Measurements from ENCODE around the gene SPPL2B.

Gene SPPL2B

GRCh38 chr19:2302319-2303210, 25.9 kb upstream of the SPPL2B start:
- no peak for DNase-seq (ENCODE audit: low read depth)

- no peak for DNase-seq (ENCODE audit: low read depth)
Observed at GRCh38 chr19:2303211-2303798, 25.2 kb upstream of the SPPL2B start.

DNA sequence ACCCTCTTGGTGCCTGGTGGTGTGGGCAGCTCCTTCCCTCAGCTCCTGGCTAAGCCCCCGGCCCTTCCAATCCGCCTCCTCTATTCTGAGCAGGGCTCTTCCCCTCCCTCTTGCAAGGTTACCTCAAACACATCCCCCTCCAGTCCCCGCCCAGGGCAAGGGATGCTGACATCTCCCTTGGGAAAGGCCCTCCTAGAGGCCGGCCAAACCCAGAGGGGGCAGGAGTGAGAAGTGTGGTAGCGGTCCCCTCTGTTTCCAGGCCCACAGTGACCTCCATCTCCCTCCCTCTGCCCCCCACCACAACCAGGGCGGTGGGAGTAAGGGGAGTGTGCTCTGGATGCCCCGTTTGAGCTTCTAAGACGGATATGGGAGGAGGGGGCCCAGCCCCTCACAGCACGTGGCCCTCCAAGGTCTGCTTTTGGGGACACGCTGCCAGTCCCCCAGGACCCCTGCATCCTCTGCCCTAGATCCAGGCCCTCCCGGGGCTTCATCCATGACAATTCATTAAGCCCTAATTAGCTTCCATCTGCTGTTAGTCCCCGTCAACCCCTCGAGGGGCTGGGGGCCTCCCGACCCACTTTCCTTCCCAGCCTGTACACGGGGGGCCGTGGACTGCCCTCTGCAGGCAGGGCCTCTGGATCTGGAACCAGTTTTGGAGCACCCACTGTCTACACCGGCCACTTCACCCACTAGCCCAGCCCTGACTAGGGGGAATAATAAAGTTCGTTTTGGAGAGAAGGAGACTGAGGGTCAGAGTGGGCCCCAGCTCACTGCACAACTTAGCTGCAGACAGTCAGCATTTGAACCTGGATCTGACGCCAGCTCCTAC, 22.8 kb upstream of the SPPL2B start:
- DNase-seq (ENCODE audit: low read depth), result no peak

DNA sequence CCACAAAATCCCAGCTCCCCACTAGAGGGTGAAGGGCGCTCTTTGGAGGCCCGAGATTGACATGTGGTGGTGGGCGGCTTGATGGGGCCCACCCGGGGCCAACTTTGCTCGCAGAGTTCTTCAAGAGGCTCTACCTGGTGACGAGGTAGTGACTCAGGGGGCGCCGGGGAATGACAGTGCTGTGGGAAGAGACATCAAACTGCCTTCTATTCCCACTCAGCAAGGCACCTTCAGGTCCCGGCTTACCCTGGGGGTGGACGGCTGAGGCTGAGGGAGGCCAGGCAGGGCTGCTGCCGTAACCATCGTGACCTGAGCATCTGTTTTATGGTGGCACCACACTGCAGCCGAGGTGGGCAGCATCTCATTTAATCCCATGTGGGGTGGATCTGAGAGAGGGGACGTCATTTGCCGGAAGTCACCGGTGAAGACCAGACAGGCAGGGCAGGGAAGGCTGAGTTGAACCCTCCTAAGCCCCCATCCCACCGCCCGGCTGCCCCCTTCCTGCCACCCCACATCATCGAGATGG, 22.1 kb upstream of the SPPL2B start:
- DNase-seq (ENCODE audit: low read depth), result no peak

DNA sequence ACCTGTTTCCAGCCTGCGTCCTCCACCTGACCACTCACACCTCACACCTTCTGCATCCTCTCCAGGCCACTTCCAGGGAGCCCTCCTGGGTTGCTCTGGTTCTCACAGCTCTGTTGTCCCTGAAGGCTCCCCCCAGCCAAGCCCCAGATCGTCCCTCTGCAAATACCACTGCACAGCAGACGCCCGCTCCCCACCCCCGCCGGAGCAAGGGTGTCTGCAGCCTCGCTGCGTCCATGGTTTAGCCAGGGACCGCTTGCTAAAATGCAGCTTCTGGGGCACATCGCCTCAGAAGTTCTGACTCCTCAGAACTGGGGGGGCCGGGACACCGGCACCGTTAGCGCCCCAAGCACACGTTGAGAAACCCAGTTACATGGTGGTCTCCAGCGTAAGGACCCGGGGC, 21.5 kb upstream of the SPPL2B start:
- DNase-seq (ENCODE audit: low read depth), result no peak

GRCh38 chr19:2307518-2308012, 20.9 kb upstream of the SPPL2B start:
- no peak for DNase-seq (ENCODE audit: low read depth)

GRCh38 chr19:2308114-2308556, 20.3 kb upstream of the SPPL2B start, which contains the start of gene LINGO3:
LINGO3 (minus strand) TSS chr19:2308154; CDS start chr19:2291776, 16,378 bp downstream.
- no peak for DNase-seq (ENCODE audit: low read depth)

DNA sequence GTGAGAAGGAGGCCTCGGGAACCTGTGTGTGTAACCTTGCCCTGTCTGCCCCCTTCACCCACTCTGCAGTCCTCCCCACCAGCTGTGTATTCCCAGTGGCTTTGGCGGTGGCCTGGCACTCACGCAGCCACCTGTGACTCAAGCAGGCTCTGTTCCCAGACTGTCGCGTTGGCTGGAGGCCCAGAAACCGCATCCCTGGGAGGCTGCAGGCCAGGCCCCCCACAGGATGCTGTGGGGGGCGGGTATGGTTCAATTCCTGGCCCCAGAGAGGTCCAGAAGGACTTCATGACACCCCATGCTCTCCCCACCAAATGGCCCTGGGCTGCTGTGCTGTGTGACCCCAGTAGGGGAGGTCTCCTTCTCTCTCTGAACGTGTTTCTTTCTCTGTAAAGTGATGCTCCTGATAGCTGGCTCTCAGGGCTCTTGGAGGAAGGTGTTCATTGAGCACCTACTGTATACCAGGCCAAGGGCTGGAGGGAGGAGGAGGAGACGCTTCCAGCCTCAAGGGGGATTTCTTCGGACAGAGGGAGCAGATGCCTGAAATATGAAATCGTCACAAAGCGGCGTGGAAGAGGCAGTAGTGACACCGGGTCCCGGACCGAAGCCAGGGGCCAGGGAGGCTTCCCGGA, 18.6 kb upstream of the SPPL2B start:
- no peak for DNase-seq (ENCODE audit: low read depth)

- no peak for DNase-seq (ENCODE audit: low read depth)
Observed at GRCh38 chr19:2311093-2311492, 17.4 kb upstream of the SPPL2B start.

DNA sequence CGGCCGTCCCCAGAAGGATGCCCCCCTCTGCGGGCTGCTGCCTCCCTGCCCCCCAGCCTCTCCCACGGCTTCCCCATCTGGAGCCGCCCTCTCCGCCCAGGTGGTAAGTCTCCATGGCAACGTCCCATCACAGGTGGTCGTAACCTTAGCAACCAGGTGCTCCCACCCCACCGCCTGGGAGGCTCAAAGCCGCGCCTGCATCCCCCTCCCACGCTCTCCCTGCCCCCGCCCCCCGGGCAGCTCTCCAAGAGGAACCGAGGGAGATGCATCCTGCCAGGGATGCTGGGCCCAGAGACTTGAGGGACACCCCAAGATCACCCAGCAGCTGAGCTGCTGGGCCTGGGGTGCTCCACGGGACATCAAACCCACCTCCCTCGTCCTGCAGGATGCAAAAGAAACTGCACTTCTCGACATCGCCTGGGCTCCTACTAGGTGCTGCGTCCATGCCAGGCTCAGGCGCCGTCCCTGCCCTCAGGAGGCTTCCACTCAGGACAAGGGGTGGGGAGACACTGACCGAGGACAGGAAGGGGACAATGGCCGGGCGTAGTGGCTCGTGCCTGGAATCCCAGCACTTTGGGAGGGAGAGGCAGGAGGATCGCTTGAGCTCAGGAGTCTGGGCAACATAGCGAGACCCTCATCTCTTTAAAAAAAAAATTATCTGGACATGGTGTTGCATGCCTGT, 15.5 kb upstream of the SPPL2B start:
- DNase-seq (ENCODE audit: low read depth), result no peak

GRCh38 chr19:2315121-2315817, 13.2 kb upstream of the SPPL2B start:
- no peak for DNase-seq (ENCODE audit: low read depth)

GRCh38 chr19:2315818-2316353, 12.6 kb upstream of the SPPL2B start:
- no peak for DNase-seq (ENCODE audit: low read depth)

DNA sequence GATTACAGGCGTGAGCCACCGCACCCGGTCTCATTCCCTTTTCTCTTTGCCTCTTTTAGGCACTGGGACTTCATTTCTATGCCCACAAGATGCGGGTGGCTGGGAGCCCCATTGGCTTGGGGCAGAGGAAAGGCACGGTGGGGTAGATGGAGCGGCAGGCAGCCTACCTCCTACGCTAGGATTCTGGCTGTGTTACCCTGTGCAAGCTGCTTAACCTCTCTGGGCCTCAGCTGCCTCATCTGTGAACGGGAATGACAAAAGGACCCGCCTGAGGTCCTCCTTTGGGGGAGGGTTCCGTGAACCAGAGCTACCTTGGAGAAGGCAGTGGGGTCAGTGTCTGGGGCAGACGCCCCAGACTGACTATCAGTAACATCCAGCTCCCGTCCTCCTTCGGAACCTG, 11.2 kb upstream of the SPPL2B start:
- DNase-seq (ENCODE audit: low read depth), result no peak

DNA sequence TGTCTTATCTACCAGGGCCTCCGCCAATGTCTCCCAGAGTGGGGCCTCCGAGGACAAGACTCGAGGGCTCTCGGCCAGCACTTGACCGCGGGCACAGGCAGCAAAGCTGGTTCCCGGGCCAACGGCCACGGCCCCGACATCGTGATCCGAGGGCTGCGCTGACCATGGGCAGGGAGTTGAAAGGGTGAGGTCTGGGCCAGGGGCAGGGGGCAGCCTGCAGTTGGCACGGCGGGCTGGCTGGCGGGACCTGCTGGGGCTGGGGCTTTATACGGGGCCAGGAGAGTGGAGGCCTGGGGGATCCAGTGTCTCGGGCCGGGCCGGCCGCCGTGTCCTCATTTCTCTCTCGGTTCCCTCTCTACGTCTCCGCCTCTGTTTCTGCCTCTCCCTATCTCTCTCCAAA, 10.7 kb upstream of the SPPL2B start:
- no peak for DNase-seq (ENCODE audit: low read depth)

GRCh38 chr19:2318923-2319322, 9.6 kb upstream of the SPPL2B start:
- no peak for DNase-seq (ENCODE audit: low read depth)

- no peak for DNase-seq (ENCODE audit: low read depth)
Observed at GRCh38 chr19:2319551-2319950, 8.9 kb upstream of the SPPL2B start.

GRCh38 chr19:2320049-2320448, 8.4 kb upstream of the SPPL2B start:
- DNase-seq (ENCODE audit: low read depth), result no peak

DNA sequence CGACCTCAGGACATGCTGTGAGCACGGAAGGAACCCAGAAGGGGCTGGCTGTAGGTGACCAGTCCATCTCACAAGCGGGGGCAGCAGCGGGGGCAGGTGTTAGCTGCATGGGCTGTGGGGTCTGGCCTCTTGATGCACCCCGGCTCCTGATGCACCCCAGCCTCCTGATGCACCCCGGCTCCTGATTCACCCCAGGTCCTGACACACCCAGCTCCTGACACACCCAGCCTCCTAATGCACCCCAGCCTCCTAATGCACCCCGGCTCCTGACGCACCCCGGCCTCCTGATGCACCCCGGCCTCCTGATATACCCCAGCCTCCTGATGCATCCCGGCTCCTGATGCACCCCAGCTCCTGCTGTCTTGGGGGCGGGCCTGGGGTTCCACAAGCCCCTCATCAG, 7.5 kb upstream of the SPPL2B start:
- DNase-seq (ENCODE audit: low read depth), result no peak

- no peak for DNase-seq (ENCODE audit: low read depth)
Observed at GRCh38 chr19:2321565-2322283, 6.8 kb upstream of the SPPL2B start.

GRCh38 chr19:2323707-2324106, 4.8 kb upstream of the SPPL2B start:
- no peak for DNase-seq (ENCODE audit: low read depth)

Measured in activated T-cell treated with anti-CD3 and anti-CD28 coated beads for 1 hour (primary cell).